Esophagus squamous epithelium (tissue), 4 donors: ENCODE measurements around the gene SCN3A.

Experiments
- CTCF ChIP-seq, 6 experiments: fragments of 450-650 bp in 4 of 6; fragments of 200-600 bp in 2 of 6; sonication (generic) in 2 of 6; IDR thresholded peaks; one replicate each; pipeline ENCODE4 v1.5.1; 2016 to 2019; ENCODE audit warnings: antibody characterized with exemption in 6 of 6, mild to moderate bottlenecking in 4 of 6, moderate library complexity in 4 of 6
- POLR2A ChIP-seq, 4 donors: fragments of 450-650 bp; IDR thresholded peaks; one replicate each; pipeline ENCODE4 v1.6.1; 2017; ENCODE audit warnings: antibody characterized with exemption in 4 of 4, mild to moderate bottlenecking in 4 of 4, moderate library complexity in 3 of 4

- no peak for TF ChIP-seq CTCF (IDR thresholded peaks at IDR 0.05)
- TF ChIP-seq POLR2A (IDR thresholded peaks at IDR 0.05): no peak
Measured at GRCh38 chr2:165197346-165197745, 6.5 kb downstream of the SCN3A start.
